ENCODE measurements around the gene COG4. TPM values are rescaled to one million over a fixed set of nuclear protein-coding genes. Genes with fewer than 3 reads are reported as not detected.

COG4 gene
- polyA plus RNA-seq, 2 of the 4 experiments (the other 2 are of a cell fraction) = 42.7 to 48.2 TPM

DNA sequence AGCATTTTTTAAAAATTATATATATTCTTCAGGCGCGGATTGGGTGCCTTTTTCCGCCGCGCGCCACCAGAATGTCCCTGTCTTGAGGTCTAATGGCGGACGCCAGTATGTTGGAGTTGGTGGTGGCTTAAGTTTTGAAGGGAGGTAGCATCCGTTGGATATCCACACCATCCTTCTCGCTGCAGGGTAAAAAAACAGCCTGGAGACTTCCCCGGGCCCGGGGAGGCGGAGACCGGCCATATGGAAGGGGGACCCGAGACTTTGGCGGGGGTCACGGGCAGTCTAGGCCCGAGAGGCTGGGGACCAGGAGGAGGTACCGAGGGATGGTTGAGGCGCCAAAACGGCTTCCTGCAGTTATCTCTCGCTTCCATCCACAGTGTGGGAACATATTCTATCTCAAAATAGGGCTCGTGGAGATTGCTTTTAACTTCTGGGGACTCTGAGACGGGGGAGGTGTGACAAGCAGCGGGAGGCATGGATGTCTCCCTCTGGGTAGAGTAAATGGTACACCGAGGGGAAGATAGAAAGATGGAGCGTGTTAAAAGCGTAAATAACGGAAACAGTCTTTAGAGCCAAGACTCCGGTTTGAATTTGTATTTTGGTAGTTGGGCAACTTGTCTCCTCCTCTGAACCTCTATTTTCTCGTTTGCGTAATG lies 517 bp upstream of the COG4 start, which contains the start of gene SF3B3 (continued):
- TF ChIP-seq, protein P1, sequence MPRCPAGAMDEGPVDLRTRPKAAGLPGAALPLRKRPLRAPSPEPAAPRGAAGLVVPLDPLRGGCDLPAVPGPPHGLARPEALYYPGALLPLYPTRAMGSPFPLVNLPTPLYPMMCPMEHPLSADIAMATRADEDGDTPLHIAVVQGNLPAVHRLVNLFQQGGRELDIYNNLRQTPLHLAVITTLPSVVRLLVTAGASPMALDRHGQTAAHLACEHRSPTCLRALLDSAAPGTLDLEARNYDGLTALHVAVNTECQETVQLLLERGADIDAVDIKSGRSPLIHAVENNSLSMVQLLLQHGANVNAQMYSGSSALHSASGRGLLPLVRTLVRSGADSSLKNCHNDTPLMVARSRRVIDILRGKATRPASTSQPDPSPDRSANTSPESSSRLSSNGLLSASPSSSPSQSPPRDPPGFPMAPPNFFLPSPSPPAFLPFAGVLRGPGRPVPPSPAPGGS (IDR thresholded peaks at IDR 0.05) = peak; percentile 59; the same call in 2 of the 3 replicates
- TF ChIP-seq HOXB13 (CRISPR knock-in tag; IDR thresholded peaks at IDR 0.05; ENCODE audit: low read depth) = no peak
- peak; percentile 99 for TF ChIP-seq PHF8 (IDR thresholded peaks at IDR 0.05; ENCODE audit: borderline replicate concordance, low read depth)
- no peak for TF ChIP-seq JUNB (IDR thresholded peaks at IDR 0.05)
- TF ChIP-seq EHF (CRISPR knock-in tag; IDR thresholded peaks at IDR 0.05) = no peak
- 0 out of 2 replicates have a peak, but pooled peaks have one; percentile 47 for TF ChIP-seq HOXB5 (CRISPR knock-in tag; IDR thresholded peaks at IDR 0.05)
- peak; percentile 50; the same call in 1 of the 2 replicates for TF ChIP-seq POLR2A (IDR thresholded peaks at IDR 0.05; ENCODE audit: low read length)
- TF ChIP-seq BHLHE40 (IDR thresholded peaks at IDR 0.05; ENCODE audit: low read depth, low read length) = no peak
- peak in 1 of 2 experiments; percentile 56; a peak in 1 of 4 replicates for TF ChIP-seq CEBPB (IDR thresholded peaks at IDR 0.05)
- no peak for TF ChIP-seq ESRRA (IDR thresholded peaks at IDR 0.05; ENCODE audit: borderline replicate concordance, low read length)
- no peak for TF ChIP-seq FOXS1 (CRISPR knock-in tag; IDR thresholded peaks at IDR 0.05)
- no peak for TF ChIP-seq EHMT2 (IDR thresholded peaks at IDR 0.05; ENCODE audit: low read depth)
- TF ChIP-seq, protein P2, sequence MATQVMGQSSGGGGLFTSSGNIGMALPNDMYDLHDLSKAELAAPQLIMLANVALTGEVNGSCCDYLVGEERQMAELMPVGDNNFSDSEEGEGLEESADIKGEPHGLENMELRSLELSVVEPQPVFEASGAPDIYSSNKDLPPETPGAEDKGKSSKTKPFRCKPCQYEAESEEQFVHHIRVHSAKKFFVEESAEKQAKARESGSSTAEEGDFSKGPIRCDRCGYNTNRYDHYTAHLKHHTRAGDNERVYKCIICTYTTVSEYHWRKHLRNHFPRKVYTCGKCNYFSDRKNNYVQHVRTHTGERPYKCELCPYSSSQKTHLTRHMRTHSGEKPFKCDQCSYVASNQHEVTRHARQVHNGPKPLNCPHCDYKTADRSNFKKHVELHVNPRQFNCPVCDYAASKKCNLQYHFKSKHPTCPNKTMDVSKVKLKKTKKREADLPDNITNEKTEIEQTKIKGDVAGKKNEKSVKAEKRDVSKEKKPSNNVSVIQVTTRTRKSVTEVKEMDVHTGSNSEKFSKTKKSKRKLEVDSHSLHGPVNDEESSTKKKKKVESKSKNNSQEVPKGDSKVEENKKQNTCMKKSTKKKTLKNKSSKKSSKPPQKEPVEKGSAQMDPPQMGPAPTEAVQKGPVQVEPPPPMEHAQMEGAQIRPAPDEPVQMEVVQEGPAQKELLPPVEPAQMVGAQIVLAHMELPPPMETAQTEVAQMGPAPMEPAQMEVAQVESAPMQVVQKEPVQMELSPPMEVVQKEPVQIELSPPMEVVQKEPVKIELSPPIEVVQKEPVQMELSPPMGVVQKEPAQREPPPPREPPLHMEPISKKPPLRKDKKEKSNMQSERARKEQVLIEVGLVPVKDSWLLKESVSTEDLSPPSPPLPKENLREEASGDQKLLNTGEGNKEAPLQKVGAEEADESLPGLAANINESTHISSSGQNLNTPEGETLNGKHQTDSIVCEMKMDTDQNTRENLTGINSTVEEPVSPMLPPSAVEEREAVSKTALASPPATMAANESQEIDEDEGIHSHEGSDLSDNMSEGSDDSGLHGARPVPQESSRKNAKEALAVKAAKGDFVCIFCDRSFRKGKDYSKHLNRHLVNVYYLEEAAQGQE (IDR thresholded peaks at IDR 0.05) = no peak
- no peak for TF ChIP-seq TFCP2L1 (CRISPR knock-in tag; IDR thresholded peaks at IDR 0.05)
- no peak for TF ChIP-seq CBX8 (IDR thresholded peaks at IDR 0.05)
- TF ChIP-seq ZNF302 (CRISPR knock-in tag; IDR thresholded peaks at IDR 0.05) = no peak

DNA sequence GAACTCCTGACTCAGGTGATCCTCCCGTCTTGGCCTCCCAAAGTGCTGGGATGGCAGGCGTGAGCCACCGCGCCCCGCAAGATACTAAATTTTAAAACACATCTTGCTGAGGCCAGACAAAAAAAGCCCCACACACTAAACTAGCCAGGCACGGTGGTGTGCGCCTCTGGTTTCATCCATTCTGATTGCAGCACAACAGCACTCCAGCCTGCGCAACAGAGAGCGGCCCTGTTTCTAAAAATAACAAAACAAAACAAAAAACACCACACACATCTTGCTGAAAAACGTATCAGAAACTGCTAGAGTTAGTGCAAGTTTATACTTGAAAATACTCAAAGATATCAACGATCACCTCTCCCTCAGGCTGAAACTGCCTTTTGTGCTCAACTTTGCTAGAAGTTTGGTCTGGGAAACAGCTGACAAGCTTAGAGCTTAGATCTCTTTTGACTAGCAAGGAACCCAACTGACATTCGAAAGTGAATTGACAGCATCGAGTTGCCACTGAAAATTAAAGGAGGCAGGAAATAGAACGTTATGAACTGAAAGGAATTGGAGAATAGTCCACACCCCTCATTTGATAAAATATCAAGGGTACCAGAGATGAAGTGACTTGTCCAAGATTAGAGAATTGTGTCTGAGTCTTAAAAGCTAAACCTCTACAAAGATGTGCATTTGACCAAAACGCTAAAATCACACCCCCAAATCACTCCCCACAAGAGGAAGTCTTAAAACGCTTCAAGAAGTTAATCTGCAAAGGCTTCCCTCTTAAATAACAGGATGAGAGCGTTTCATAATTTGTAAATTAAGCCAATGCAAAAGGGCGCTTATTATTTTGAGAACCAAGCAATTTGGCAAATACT lies 908 bp downstream of the COG4 start:
- no peaks in the 10 kb centered on the region for H3K9me3 ChIP-seq
- DNase-seq (ENCODE audit: low read depth in 1 of 2, low spot score in 1 of 2) (no peak), ATAC-seq (no peak), FAIRE-seq (no peak)
- H3K27ac ChIP-seq = peak overlapping the region; percentile 86 to 93
- 46% methylated on average over 18 of the region's 18 CpGs for WGBS (ENCODE audit: missing lambda C conversion rate)
- peaks cover 32% of the 10 kb centered on the region for H3K4me1 ChIP-seq
- ChIA-PET CTCF (interaction anchor here (1.1 to 1.3 kb wide), 2 partner anchors 8 to 52 kb away, joined by 3 to 5 read pairs; no protein-coding TSS in a partner anchor), POLR2A (interaction anchor here (0.6 to 0.9 kb wide), 4 partner anchors 19 to 133 kb away, joined by 3 to 5 read pairs (median 3); partner anchors contain the start of gene FCSK)
- H3K4me3 ChIP-seq = peak overlapping the region; percentile 75
- peak overlapping the region; percentile 98 for H3K4me2 ChIP-seq
- TF ChIP-seq, protein P1 (IDR thresholded peaks at IDR 0.05) = no peak
- TF ChIP-seq, protein P3, sequence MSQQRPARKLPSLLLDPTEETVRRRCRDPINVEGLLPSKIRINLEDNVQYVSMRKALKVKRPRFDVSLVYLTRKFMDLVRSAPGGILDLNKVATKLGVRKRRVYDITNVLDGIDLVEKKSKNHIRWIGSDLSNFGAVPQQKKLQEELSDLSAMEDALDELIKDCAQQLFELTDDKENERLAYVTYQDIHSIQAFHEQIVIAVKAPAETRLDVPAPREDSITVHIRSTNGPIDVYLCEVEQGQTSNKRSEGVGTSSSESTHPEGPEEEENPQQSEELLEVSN (IDR thresholded peaks at IDR 0.05; ENCODE audit: borderline replicate concordance, low read depth) = no peak
- no peak for TF ChIP-seq MAFK (IDR thresholded peaks at IDR 0.05; ENCODE audit: partially characterized antibody)
- no peak for TF ChIP-seq POLR2AphosphoS2 (conservative IDR thresholded peaks at IDR 0.05; ENCODE audit: low read length)

Data from A549 (cell line).